H1 (cell line): Measurements from ENCODE around the gene SPINDOC. TPM values are rescaled to one million over a fixed set of nuclear protein-coding genes. Genes with fewer than 3 reads are reported as not detected.

ENCODE experiments used
- CTCF ChIA-PET: fragments of 300-600 bp; sonication (Branson Sonifier 250); formaldehyde crosslinking; loops from one replicate; lab custom pipeline; 2021; ENCODE audit not compliant: partially characterized antibody; lab: Charles Lee
- POLR2A ChIA-PET: fragments of 300-600 bp; sonication (Branson Sonifier 250); formaldehyde crosslinking; loops from one replicate; lab custom pipeline; 2021; ENCODE audit warnings: inconsistent platforms; ENCODE audit not compliant: partially characterized antibody; lab: Charles Lee
- DNase-seq, 2 experiments: peaks; one replicate each; pipeline versions ENCODE4 v3.0.0 to v3.0.0-alpha.2; 2010 to 2022; ENCODE audit warnings: low spot score in 2 of 2, low read depth in 1 of 2, mixed read lengths in 1 of 2
- FAIRE-seq: peaks from 2 replicates; lab custom pipeline; 2011; peaks lifted over from hg19 to GRCh38; lab: Jason Lieb, UNC
- H2AFZ ChIP-seq: 2 replicates; pipeline ENCODE4 v1.8.1; 2012; ENCODE audit warnings: low read length, inconsistent platforms
- H2AK5ac ChIP-seq: 2 replicates; pipeline ENCODE4 v1.6.1; 2013; ENCODE audit warnings: low read depth, low read length
- H2BK120ac ChIP-seq: replicated peaks from 2 replicates; pipeline ENCODE3; 2013; ENCODE audit warnings: low read depth, low read length, inconsistent platforms
- H2BK12ac ChIP-seq: 2 replicates; pipeline ENCODE4 v1.6.1; 2013; ENCODE audit warnings: low read depth, low read length
- H2BK15ac ChIP-seq: 2 replicates; pipeline ENCODE4 v1.6.1; 2013; ENCODE audit warnings: low read length
- H2BK20ac ChIP-seq: 2 replicates; pipeline ENCODE4 v1.6.1; 2013; ENCODE audit warnings: low read length
- H2BK5ac ChIP-seq: 2 replicates; pipeline ENCODE4 v1.6.1; 2013; ENCODE audit warnings: low read depth, low read length
- H3K14ac ChIP-seq: 2 replicates; pipeline ENCODE4 v1.6.1; 2013; ENCODE audit warnings: inconsistent platforms; ENCODE audit not compliant: insufficient read length
- H3K18ac ChIP-seq: 2 replicates; pipeline ENCODE4 v1.6.1; 2013; ENCODE audit warnings: low read length; ENCODE audit errors: extremely low read depth
- H3K23ac ChIP-seq: 2 replicates; pipeline ENCODE4 v1.6.1; 2013; ENCODE audit warnings: inconsistent platforms; ENCODE audit not compliant: insufficient read length
- H3K23me2 ChIP-seq: 2 replicates; pipeline ENCODE4 v1.6.1; 2013; ENCODE audit warnings: low read depth, low read length
- H3K27ac ChIP-seq: 2 replicates; pipeline ENCODE4 v1.6.1; 2011; ENCODE audit warnings: low read depth, low read length, inconsistent platforms
- H3K27me3 ChIP-seq, 4 experiments: replicated peaks in 1 of 4; 1 replicate in 1 of 4; 2 replicates in 3 of 4; pipeline versions ENCODE4 v1.6.1 to v1.8.1; 2011 to 2013; ENCODE audit warnings: low read length in 3 of 4, mild to moderate bottlenecking in 3 of 4, inconsistent platforms in 2 of 4, mixed read lengths in 2 of 4, moderate library complexity in 1 of 4; ENCODE audit not compliant: control insufficient read depth in 3 of 4, insufficient read depth in 3 of 4; ENCODE audit errors: extremely low read depth in 1 of 4
- H3K36me3 ChIP-seq, 4 experiments: 2 replicates each; pipeline versions ENCODE4 v1.6.1 to v1.8.1; 2011 to 2013; ENCODE audit warnings: mild to moderate bottlenecking in 4 of 4, low read length in 3 of 4, moderate library complexity in 2 of 4, control low read depth in 1 of 4, inconsistent platforms in 1 of 4; ENCODE audit not compliant: insufficient read depth in 4 of 4, control insufficient read depth in 2 of 4
- H3K4ac ChIP-seq: replicated peaks from 2 replicates; pipeline ENCODE3; 2013; ENCODE audit warnings: low read length, low read depth, mixed read lengths, inconsistent platforms; ENCODE audit not compliant: insufficient read length
- H3K4me1 ChIP-seq, 4 experiments: replicated peaks in 1 of 4; 1 replicate in 1 of 4; 2 replicates in 3 of 4; pipeline versions ENCODE4 v1.6.1 to v1.8.1; 2011 to 2013; ENCODE audit warnings: low read length in 3 of 4, inconsistent platforms in 2 of 4, mixed read lengths in 1 of 4; ENCODE audit not compliant: insufficient read depth in 4 of 4, control insufficient read depth in 3 of 4
- H3K4me2 ChIP-seq, 2 experiments: 2 replicates each; pipeline versions ENCODE4 v1.6.1 to v1.8.1; 2011 to 2013; ENCODE audit warnings: low read depth in 2 of 2, low read length in 2 of 2, control low read depth in 1 of 2, inconsistent platforms in 1 of 2, mild to moderate bottlenecking in 1 of 2; ENCODE audit not compliant: insufficient read depth in 1 of 2
- H3K4me3 ChIP-seq, 4 experiments: fragments of 200-600, 300-600 bp in 1 of 4; sonication (generic), shearing (Covaris generic), sonication (Bioruptor Twin) in 1 of 4; 2 replicates each; pipeline versions ENCODE4 v1.5.1 to v1.8.1; 2011 to 2016; ENCODE audit warnings: low read length in 4 of 4, low read depth in 3 of 4, control low read depth in 2 of 4, inconsistent platforms in 2 of 4, mild to moderate bottlenecking in 2 of 4, mixed read lengths in 1 of 4, moderate library complexity in 1 of 4; ENCODE audit not compliant: insufficient read depth in 2 of 4; ENCODE audit errors: extremely low read depth in 1 of 4
- H3K56ac ChIP-seq: replicated peaks from 2 replicates; pipeline ENCODE3; 2013; ENCODE audit warnings: low read depth, mild to moderate bottlenecking, mixed read lengths, low read length, inconsistent platforms; ENCODE audit not compliant: insufficient read length
- H3K79me1 ChIP-seq: 2 replicates; pipeline ENCODE4 v1.6.1; 2013; ENCODE audit warnings: low read depth, low read length, control low read depth
- H3K79me2 ChIP-seq, 2 experiments: 2 replicates each; pipeline versions ENCODE4 v1.6.1 to v1.8.1; 2012 to 2013; ENCODE audit warnings: low read length in 2 of 2, mild to moderate bottlenecking in 2 of 2, inconsistent platforms in 1 of 2; ENCODE audit not compliant: insufficient read depth in 2 of 2, control insufficient read depth in 1 of 2
- H3K9ac ChIP-seq, 4 experiments: replicated peaks in 1 of 4; 1 replicate in 1 of 4; 2 replicates in 3 of 4; pipeline versions ENCODE4 v1.6.1 to v1.8.1; 2011 to 2013; ENCODE audit warnings: low read depth in 3 of 4, low read length in 3 of 4, control low read depth in 2 of 4, mild to moderate bottlenecking in 2 of 4, moderate library complexity in 2 of 4, inconsistent platforms in 1 of 4; ENCODE audit errors: extremely low read depth in 1 of 4
- H3K9me3 ChIP-seq, 2 experiments: 2 replicates each; pipeline versions ENCODE4 v1.6.1 to v1.8.1; 2012 to 2013; ENCODE audit warnings: mild to moderate bottlenecking in 2 of 2, moderate library complexity in 2 of 2, control low read depth in 1 of 2, inconsistent platforms in 1 of 2, low read depth in 1 of 2, low read length in 1 of 2, mixed read lengths in 1 of 2; ENCODE audit not compliant: insufficient read depth in 2 of 2
- H4K20me1 ChIP-seq, 2 experiments: replicated peaks in 1 of 2; 2 replicates each; pipeline versions ENCODE3 to v1.8.1; 2011 to 2013; ENCODE audit warnings: inconsistent platforms in 2 of 2, low read length in 2 of 2, mild to moderate bottlenecking in 1 of 2; ENCODE audit not compliant: insufficient read depth in 2 of 2, control insufficient read depth in 1 of 2
- H4K5ac ChIP-seq: 2 replicates; pipeline ENCODE4 v1.6.1; 2013; ENCODE audit warnings: low read length, low read depth, mixed read lengths, inconsistent platforms; ENCODE audit not compliant: insufficient read length
- H4K8ac ChIP-seq: 2 replicates; pipeline ENCODE4 v1.8.0; 2013; ENCODE audit warnings: mild to moderate bottlenecking, moderate library complexity, low read length, inconsistent platforms; ENCODE audit not compliant: insufficient read depth; ENCODE audit errors: extremely low read depth
- H4K91ac ChIP-seq: replicated peaks from 2 replicates; pipeline ENCODE3; 2013; ENCODE audit warnings: low read length, mixed read lengths, inconsistent platforms; ENCODE audit not compliant: insufficient read length
- ASH2L ChIP-seq: fragments of 200-600, 300-600 bp; sonication (generic); IDR thresholded peaks from one replicate; pipeline ENCODE4 v1.7.1; 2017; ENCODE audit warnings: low read length
- CBX5 ChIP-seq: fragments of 300-800, 300-1000 bp; sonication (generic); IDR thresholded peaks from 2 replicates; pipeline ENCODE4 v1.7.1; 2016; ENCODE audit warnings: antibody characterized with exemption, low read length, low read depth
- CHD2 ChIP-seq: IDR thresholded peaks from 2 replicates; pipeline ENCODE4 v1.6.1; 2012; ENCODE audit warnings: low read length, improper control_type of control experiment
- CTBP2 ChIP-seq: IDR thresholded peaks from 2 replicates; pipeline ENCODE4 v1.7.0; 2011; ENCODE audit warnings: borderline replicate concordance, mild to moderate bottlenecking, moderate library complexity, mixed read lengths, low read length; ENCODE audit not compliant: insufficient read depth, insufficient read length
- FOSL1 ChIP-seq: IDR thresholded peaks from 2 replicates; pipeline ENCODE4 v1.6.1; 2011; ENCODE audit warnings: mild to moderate bottlenecking, low read depth, low read length, moderate library complexity; ENCODE audit not compliant: insufficient read depth
- GTF2F1 ChIP-seq: IDR thresholded peaks from 2 replicates; pipeline ENCODE4 v1.6.1; 2012; ENCODE audit warnings: low read depth, low read length, improper control_type of control experiment, borderline replicate concordance
- HDAC2 ChIP-seq, 2 experiments: fragments of 300-600 bp in 1 of 2; sonication (generic) in 1 of 2; IDR thresholded peaks; 2 replicates each; pipeline ENCODE4 v1.6.1; 2011 to 2012; ENCODE audit warnings: low read depth in 2 of 2, low read length in 2 of 2, mild to moderate bottlenecking in 2 of 2, moderate library complexity in 2 of 2, borderline replicate concordance in 1 of 2, inconsistent platforms in 1 of 2
- JUND ChIP-seq: IDR thresholded peaks from 2 replicates; pipeline ENCODE4 v1.6.1; 2011; ENCODE audit warnings: mild to moderate bottlenecking, improper control_type of control experiment, low read length
- NRF1 ChIP-seq: IDR thresholded peaks from 2 replicates; pipeline ENCODE4 v1.6.1; 2011; ENCODE audit warnings: mild to moderate bottlenecking, low read depth, low read length, improper control_type of control experiment
- POU5F1 ChIP-seq: IDR thresholded peaks from 2 replicates; pipeline ENCODE4 v1.6.1; 2011; ENCODE audit warnings: low read depth, mild to moderate bottlenecking, low read length, moderate library complexity
- RBBP5 ChIP-seq: IDR thresholded peaks from 2 replicates; pipeline ENCODE4 v1.7.1; 2012; ENCODE audit warnings: low read depth, mild to moderate bottlenecking, inconsistent platforms, low read length, moderate library complexity, borderline replicate concordance
- USF2 ChIP-seq: IDR thresholded peaks from 2 replicates; pipeline ENCODE4 v1.6.1; 2011; ENCODE audit warnings: low read length, improper control_type of control experiment
- WGBS, 2 experiments: shearing (Covaris generic) in 1 of 2; methylation state at CpG; one replicate each; pipeline versions ENCODE4 v1.1.6 to v1.1.7; 2013 to 2015; ENCODE audit warnings: low lambda C conversion rate in 2 of 2, mixed read lengths in 2 of 2, inconsistent platforms in 1 of 2, low coverage in 1 of 2, missing lambda C conversion rate in 1 of 2; ENCODE audit not compliant: insufficient replicate concordance in 2 of 2, insufficient coverage in 1 of 2, insufficient read length in 1 of 2; ENCODE audit errors: extremely low coverage in 1 of 2, missing lambda C conversion rate in 1 of 2; 5-methylcytosine and 5-hydroxymethylcytosine counted together
- polyA plus RNA-seq, 7 experiments: library from polyadenylated mRNA; depleted of rRNA in 3 of 7; stranded (reverse) in 5 of 7; unstranded in 2 of 7; fragments of >200 nt in 5 of 7; fragments of 200-250 nt in 2 of 7; gene quantifications; 1 replicate in 5 of 7; 2 replicates in 1 of 7; 4 replicates in 1 of 7; pipeline versions ENCODE4 v1.2.1 to v1.2.3, GENCODE V29; 2011 to 2013; ENCODE audit warnings: missing spikeins in 2 of 7, mixed read lengths in 2 of 7
- total RNA-seq: library from RNA; stranded (reverse); fragmentation: NEBNext Ultra II Directional; extraction: Animal tissue kit (Norgen Biotek cat#: 25700); gene quantifications from 2 replicates; pipeline ENCODE4 v1.2.1, GENCODE V29; 2021

The SPINDOC gene
- total and polyA plus RNA-seq, 2 of the 8 experiments (the other 6 are each of a cell fraction or from before 2014, with no cell fraction given): 78.7 to 99.7 TPM

DNA sequence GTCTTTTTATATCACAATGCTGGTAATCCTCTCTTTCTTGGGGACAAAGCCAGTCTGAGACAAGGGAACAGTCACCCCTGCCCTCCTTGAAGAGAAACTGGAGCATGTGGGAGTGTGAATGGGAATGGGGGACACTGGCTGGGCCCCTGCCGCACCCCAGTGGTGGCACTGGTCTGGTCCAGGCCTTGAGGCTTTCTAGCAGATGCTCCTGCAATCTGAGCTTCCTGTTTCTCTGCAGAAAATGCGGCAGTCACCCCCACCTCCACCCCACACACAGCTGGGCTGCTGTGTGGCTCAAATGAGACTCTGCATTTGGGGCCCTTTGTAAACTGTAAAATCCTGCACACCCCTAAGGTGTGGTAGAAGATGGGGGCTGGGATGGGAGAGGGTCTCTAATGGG lies 19.1 kb downstream of the SPINDOC start:
- peaks cover 0 to 4% (median 0%) of the 10 kb centered on the region in 4 experiments; a peak in 2 of 8 replicates for H3K36me3 ChIP-seq
- no peaks in the 10 kb centered on the region for H3K9me3 ChIP-seq
- no peak overlapping the region for H3K9ac ChIP-seq
- no peak overlapping the region; a peak in 1 of 4 replicates for H3K4me2 ChIP-seq
- no peak overlapping the region for H3K23ac ChIP-seq
- H3K56ac ChIP-seq: no peak overlapping the region
- no peak overlapping the region for H2BK120ac ChIP-seq
- H2AFZ ChIP-seq: no peak overlapping the region
- H2BK12ac ChIP-seq: peak overlapping the region; percentile 40; the same call in 1 of the 2 replicates
- H3K27ac ChIP-seq: no peak overlapping the region
- no peak overlapping the region for H3K14ac ChIP-seq
- peak overlapping the region; percentile 55; the same call in 1 of the 2 replicates for H2BK5ac ChIP-seq
- no peak overlapping the region for H4K5ac ChIP-seq
- H4K8ac ChIP-seq: no peak overlapping the region
- 0 out of 2 replicates have a peak overlapping the region, but pooled peaks have one; percentile 24 for H2BK20ac ChIP-seq
- no peaks in the 10 kb centered on the region for H3K23me2 ChIP-seq
- WGBS, 2 experiments: 81% methylated on average over 2 of the region's 2 CpGs; no CpG with 5 or more reads in 1 of the 2 experiments
- H3K18ac ChIP-seq: peak overlapping the region; percentile 71; the same call in 1 of the 2 replicates
- no peaks in the 10 kb centered on the region for H3K27me3 ChIP-seq
- no peaks in the 10 kb centered on the region for H3K79me2 ChIP-seq
- POLR2A ChIA-PET: interaction anchor here (0.9 to 9.0 kb wide), 6 partner anchors 9 to 82 kb away, joined by 3 to 85 read pairs (median 7); no protein-coding TSS in a partner anchor
- no peak overlapping the region for H2BK15ac ChIP-seq
- no peak overlapping the region for H3K4me3 ChIP-seq
- no peak overlapping the region for H2AK5ac ChIP-seq
- no peak overlapping the region for H3K4ac ChIP-seq
- no peak for FAIRE-seq
- DNase-seq: no peak
- H4K20me1 ChIP-seq: no peaks in the 10 kb centered on the region
- H3K4me1 ChIP-seq: peaks cover 4 to 13% (median 9%) of the 10 kb centered on the region in 4 experiments
- no peak overlapping the region for H4K91ac ChIP-seq
- CTCF ChIA-PET: interaction anchor here (1.1 to 3.9 kb wide), 6 partner anchors 12 to 113 kb away, joined by 4 to 16 read pairs (median 6); no protein-coding TSS in a partner anchor
- no peaks in the 10 kb centered on the region for H3K79me1 ChIP-seq
- no peak for TF ChIP-seq GTF2F1
- no peak for TF ChIP-seq CHD2
- TF ChIP-seq RBBP5: no peak
- TF ChIP-seq ASH2L: no peak
- TF ChIP-seq HDAC2 (IDR thresholded peaks at IDR 0.05; ENCODE audit: borderline replicate concordance in 1 of 2, low read depth in 2 of 2, low read length in 2 of 2): no peak
- TF ChIP-seq CBX5: no peak
- TF ChIP-seq POU5F1: no peak
- TF ChIP-seq FOSL1: no peak
- TF ChIP-seq USF2: no peak
- TF ChIP-seq CTBP2: no peak
- no peak for TF ChIP-seq JUND
- no peak for TF ChIP-seq NRF1
